Measurements from ENCODE around the gene CARD16. TPM values are rescaled to one million over a fixed set of nuclear protein-coding genes. Genes with fewer than 3 reads are reported as not detected.
"Not testable (repeated sequence)": the region's sequence is repeated elsewhere in the genome, so short reads cannot be mapped to it uniquely, and the experiment has no call there.

Gene CARD16
- total RNA-seq, 2 donors from 2014 or later = not detected

DNA sequence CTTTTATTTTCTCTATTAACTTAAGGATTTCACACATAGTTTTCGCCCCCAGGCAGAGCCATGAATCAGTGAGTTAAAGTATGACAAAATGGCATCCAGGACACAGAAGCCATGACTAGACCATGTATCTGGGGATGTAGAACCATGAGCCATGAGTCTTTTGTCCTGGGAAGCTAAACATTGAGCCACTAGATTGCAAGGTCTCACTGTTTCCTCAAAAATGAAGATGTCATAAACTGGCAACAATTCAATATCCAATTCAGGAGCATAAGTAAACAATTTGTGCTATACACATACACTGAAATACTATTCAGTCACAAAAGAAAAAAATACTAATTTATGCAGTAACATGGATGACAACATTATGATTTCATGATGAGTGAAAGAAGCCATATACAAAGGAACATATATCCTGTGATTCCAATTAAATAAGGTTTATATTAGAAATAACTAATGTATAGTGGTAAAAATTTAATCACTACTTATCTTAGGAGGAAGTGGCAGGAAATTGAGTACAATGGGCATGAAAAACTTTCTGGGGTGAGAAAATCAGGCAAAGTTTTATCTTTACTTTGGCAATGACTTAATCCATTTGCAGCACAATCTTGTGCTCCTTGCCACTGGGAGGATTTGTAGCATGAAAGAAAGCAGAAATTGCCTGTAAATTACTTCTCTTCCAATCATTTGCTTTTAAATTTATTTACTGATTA, 28.5 kb upstream of the CARD16 start:
- Histone ChIP-seq H3K27ac (ENCODE audit: low read depth, low read length) (no peak overlapping the region), H3K9ac (ENCODE audit: extremely low read depth, low read length, poor library complexity, severe bottlenecking) (no peak overlapping the region), H3K36me3 (ENCODE audit: control insufficient read depth, insufficient read depth, low read length) (no peaks in the 10 kb centered on the region), H3K27me3 (ENCODE audit: control insufficient read depth, insufficient read depth, low read length, poor library complexity, severe bottlenecking) (no peaks in the 10 kb centered on the region), H3K4me1 (ENCODE audit: control insufficient read depth, insufficient read depth, low read length) (no peaks in the 10 kb centered on the region), H3K4me3 (ENCODE audit: low read length) (no peak overlapping the region), H3K9me3 (ENCODE audit: control insufficient read depth, low read length) (no peaks in the 10 kb centered on the region)
- TF ChIP-seq, protein P1, sequence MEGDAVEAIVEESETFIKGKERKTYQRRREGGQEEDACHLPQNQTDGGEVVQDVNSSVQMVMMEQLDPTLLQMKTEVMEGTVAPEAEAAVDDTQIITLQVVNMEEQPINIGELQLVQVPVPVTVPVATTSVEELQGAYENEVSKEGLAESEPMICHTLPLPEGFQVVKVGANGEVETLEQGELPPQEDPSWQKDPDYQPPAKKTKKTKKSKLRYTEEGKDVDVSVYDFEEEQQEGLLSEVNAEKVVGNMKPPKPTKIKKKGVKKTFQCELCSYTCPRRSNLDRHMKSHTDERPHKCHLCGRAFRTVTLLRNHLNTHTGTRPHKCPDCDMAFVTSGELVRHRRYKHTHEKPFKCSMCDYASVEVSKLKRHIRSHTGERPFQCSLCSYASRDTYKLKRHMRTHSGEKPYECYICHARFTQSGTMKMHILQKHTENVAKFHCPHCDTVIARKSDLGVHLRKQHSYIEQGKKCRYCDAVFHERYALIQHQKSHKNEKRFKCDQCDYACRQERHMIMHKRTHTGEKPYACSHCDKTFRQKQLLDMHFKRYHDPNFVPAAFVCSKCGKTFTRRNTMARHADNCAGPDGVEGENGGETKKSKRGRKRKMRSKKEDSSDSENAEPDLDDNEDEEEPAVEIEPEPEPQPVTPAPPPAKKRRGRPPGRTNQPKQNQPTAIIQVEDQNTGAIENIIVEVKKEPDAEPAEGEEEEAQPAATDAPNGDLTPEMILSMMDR (conservative IDR thresholded peaks at IDR 0.05) = no peak
- Mint-ChIP-seq H3K27ac (no peak overlapping the region), H3K4me3 (no peak overlapping the region), H3K36me3 (ENCODE audit: low read depth) (no peaks in the 10 kb centered on the region), H3K9me3 (no peaks in the 10 kb centered on the region), H3K4me1 (peaks cover 6% of the 10 kb centered on the region), H3K27me3 (ENCODE audit: insufficient read depth) (no peaks in the 10 kb centered on the region)
- 82 to 90% methylated on average over 1 of the region's 1 CpG for WGBS, 2 experiments (ENCODE audit: insufficient coverage in 1 of 2, insufficient read length in 1 of 2)
- DNase-seq = no peak

DNA sequence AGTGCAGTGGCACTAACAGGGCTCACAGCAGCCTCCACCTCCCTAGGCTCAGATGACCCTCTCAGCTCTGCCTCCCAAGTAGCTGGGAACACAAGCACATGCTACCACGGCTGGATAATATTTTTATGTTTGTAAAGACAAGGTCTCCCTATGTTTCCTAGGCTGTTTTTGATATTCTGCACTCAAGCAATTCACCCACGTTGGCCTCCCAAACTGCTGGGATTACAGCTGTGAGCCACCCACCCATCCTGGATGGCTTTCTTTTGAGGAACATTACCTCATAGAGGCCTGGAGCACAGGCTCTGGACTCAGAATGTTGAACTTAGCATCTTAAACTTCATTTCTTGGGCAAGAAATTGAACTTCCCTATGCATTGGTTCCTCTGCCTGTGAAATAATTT, 26.9 kb upstream of the CARD16 start:
- H3K36me3 Mint-ChIP-seq (ENCODE audit: low read depth); H3K27me3 ChIP-seq (ENCODE audit: control insufficient read depth, insufficient read depth, low read length, poor library complexity, severe bottlenecking); H3K4me3 Mint-ChIP-seq; DNase-seq; H3K9me3 Mint-ChIP-seq; H3K36me3 ChIP-seq (ENCODE audit: control insufficient read depth, insufficient read depth, low read length); H3K4me1 ChIP-seq (ENCODE audit: control insufficient read depth, insufficient read depth, low read length); H3K9me3 ChIP-seq (ENCODE audit: control insufficient read depth, low read length); H3K27ac Mint-ChIP-seq; H3K27me3 Mint-ChIP-seq (ENCODE audit: insufficient read depth); H3K4me1 Mint-ChIP-seq; H3K27ac ChIP-seq (ENCODE audit: low read depth, low read length); H3K4me3 ChIP-seq (ENCODE audit: low read length); H3K9ac ChIP-seq (ENCODE audit: extremely low read depth, low read length, poor library complexity, severe bottlenecking): not testable (repeated sequence)
- 60% methylated on average over 1 of the region's 2 CpGs; no CpG with 5 or more reads in 1 of the 2 experiments for WGBS, 2 experiments (ENCODE audit: insufficient coverage in 1 of 2, insufficient read length in 1 of 2)

DNA sequence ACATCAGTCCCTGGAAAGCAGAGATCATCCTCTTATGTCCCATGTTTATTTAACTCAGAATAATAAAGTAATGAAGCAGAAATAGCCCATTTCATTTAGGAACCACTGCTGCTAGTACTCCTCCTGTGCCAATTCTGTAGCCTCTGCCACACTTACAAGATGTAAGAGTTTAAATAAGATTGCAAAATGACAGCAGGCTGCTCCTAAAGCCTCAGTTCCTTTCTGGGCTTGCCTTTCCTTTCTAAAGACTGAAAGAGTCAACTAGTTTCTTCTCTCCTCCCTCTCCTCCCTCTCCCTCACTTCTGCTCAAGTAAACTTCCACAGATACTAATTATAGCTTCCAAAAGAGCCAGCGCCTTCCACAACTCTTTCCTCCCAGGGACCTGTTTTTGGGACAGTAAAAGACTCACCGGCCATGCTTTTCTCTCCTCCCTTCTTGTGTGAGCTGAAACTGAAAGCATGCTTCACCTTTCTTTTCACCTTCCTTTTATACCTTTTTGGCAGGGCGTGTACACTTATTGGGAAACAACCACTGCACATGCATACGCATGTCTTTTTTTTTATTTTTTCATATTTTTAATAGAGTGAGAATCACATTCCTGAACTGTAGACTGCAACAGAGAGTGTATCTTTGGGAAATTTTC, 26.1 kb upstream of the CARD16 start:
- H3K4me3 ChIP-seq (ENCODE audit: low read length) = no peak overlapping the region
- H3K27ac ChIP-seq (ENCODE audit: low read depth, low read length) = no peak overlapping the region
- Mint-ChIP-seq H3K4me3 (no peak overlapping the region), H3K9me3 (no peaks in the 10 kb centered on the region), H3K4me1 (peaks cover 6% of the 10 kb centered on the region), H3K36me3 (ENCODE audit: low read depth) (no peaks in the 10 kb centered on the region), H3K27ac (no peak overlapping the region), H3K27me3 (ENCODE audit: insufficient read depth) (no peaks in the 10 kb centered on the region)
- 90 to 93% methylated on average over 2 to 4 of the region's 4 CpGs for WGBS, 2 experiments (ENCODE audit: insufficient coverage in 1 of 2, insufficient read length in 1 of 2)
- no peaks in the 10 kb centered on the region for H3K4me1 ChIP-seq (ENCODE audit: control insufficient read depth, insufficient read depth, low read length)
- H3K9me3 ChIP-seq (ENCODE audit: control insufficient read depth, low read length) = no peaks in the 10 kb centered on the region
- TF ChIP-seq, protein P1 (conservative IDR thresholded peaks at IDR 0.05) = no peak
- no peaks in the 10 kb centered on the region for H3K36me3 ChIP-seq (ENCODE audit: control insufficient read depth, insufficient read depth, low read length)
- no peak for DNase-seq
- H3K9ac ChIP-seq (ENCODE audit: extremely low read depth, low read length, poor library complexity, severe bottlenecking) = no peak overlapping the region
- no peaks in the 10 kb centered on the region for H3K27me3 ChIP-seq (ENCODE audit: control insufficient read depth, insufficient read depth, low read length, poor library complexity, severe bottlenecking)

Measured in endodermal cell (in vitro differentiated cells).